IMR-90 (cell line): ENCODE results near the gene CCN5. TPM values are rescaled to one million over a fixed set of nuclear protein-coding genes. Genes with fewer than 3 reads are reported as not detected.

Source experiments
- ATAC-seq: fragments of 200-7000 bp; cut with Tn5 transposase; 2 replicates; pipeline ENCODE4 v1.9.1; 2020; ENCODE audit warnings: low read depth, mild to moderate bottlenecking, moderate library complexity
- BruUV-seq: library from RNA; stranded (reverse); fragments of 400-500 nt; replicated peaks from 2 replicates; lab custom pipeline; 2021; lab: Mats Ljungman, UMichigan
- CTCF ChIA-PET: fragments of 300-600 bp; formaldehyde crosslinking; extraction: SDS; loops from one replicate; lab custom pipeline; 2021; ENCODE audit warnings: antibody characterized with exemption; lab: Yijun Ruan, JAX
- POLR2A ChIA-PET: fragments of 300-600 bp; sonication (Branson Sonifier 250); formaldehyde crosslinking; loops from one replicate; lab custom pipeline; 2022; ENCODE audit warnings: antibody characterized with exemption; ENCODE audit not compliant: unreplicated experiment; lab: Charles Lee
- DNase-seq: peaks from one replicate; pipeline ENCODE4 v3.0.0; 2013
- H2AFZ ChIP-seq: replicated peaks from 2 replicates; pipeline ENCODE3; 2013; ENCODE audit warnings: low read length, mild to moderate bottlenecking; ENCODE audit not compliant: poor library complexity
- H2AK5ac ChIP-seq: 2 replicates; pipeline ENCODE4 v1.6.1; 2013; ENCODE audit warnings: low read depth, low read length, inconsistent platforms
- H2AK9ac ChIP-seq: replicated peaks from 2 replicates; pipeline ENCODE3; 2013; ENCODE audit warnings: mild to moderate bottlenecking, low read depth, low read length, moderate library complexity; ENCODE audit not compliant: poor library complexity
- H2BK120ac ChIP-seq: 2 replicates; pipeline ENCODE4 v1.6.1; 2013; ENCODE audit warnings: low read depth, low read length, inconsistent platforms
- H2BK15ac ChIP-seq: 3 replicates; pipeline ENCODE4 v1.6.1; 2013; ENCODE audit warnings: low read depth, low read length, inconsistent platforms
- H2BK20ac ChIP-seq: 2 replicates; pipeline ENCODE4 v1.6.1; 2013; ENCODE audit warnings: low read depth, mild to moderate bottlenecking, inconsistent platforms, low read length, moderate library complexity
- H2BK5ac ChIP-seq: 2 replicates; pipeline ENCODE4 v1.6.1; 2013; ENCODE audit warnings: mild to moderate bottlenecking, low read depth, low read length, inconsistent platforms; ENCODE audit not compliant: poor library complexity, severe bottlenecking
- H3K14ac ChIP-seq: replicated peaks from 2 replicates; pipeline ENCODE4 v1.6.1; 2013; ENCODE audit warnings: low read depth, low read length, inconsistent platforms
- H3K18ac ChIP-seq: 2 replicates; pipeline ENCODE4 v1.6.1; 2013; ENCODE audit warnings: low read depth, low read length, control low read depth
- H3K23ac ChIP-seq: 2 replicates; pipeline ENCODE4 v1.6.1; 2013; ENCODE audit warnings: low read depth, low read length, inconsistent platforms
- H3K27ac ChIP-seq: 2 replicates; pipeline ENCODE4 v1.5.1; 2013; ENCODE audit warnings: mild to moderate bottlenecking, control low read depth, low read length; ENCODE audit not compliant: insufficient read depth
- H3K27me3 ChIP-seq: 2 replicates; pipeline ENCODE4 v1.6.1; 2013; ENCODE audit warnings: low read length; ENCODE audit not compliant: control insufficient read depth, insufficient read depth
- H3K36me3 ChIP-seq: 2 replicates; pipeline ENCODE4 v1.6.1; 2013; ENCODE audit warnings: low read length, mixed read lengths; ENCODE audit not compliant: control insufficient read depth, insufficient read depth
- H3K4ac ChIP-seq: 2 replicates; pipeline ENCODE4 v1.6.1; 2013; ENCODE audit warnings: low read depth, low read length, inconsistent platforms
- H3K4me1 ChIP-seq: 2 replicates; pipeline ENCODE4 v1.6.1; 2013; ENCODE audit warnings: low read length, mixed read lengths; ENCODE audit not compliant: control insufficient read depth, insufficient read depth
- H3K4me2 ChIP-seq: 2 replicates; pipeline ENCODE4 v1.6.1; 2013; ENCODE audit warnings: low read depth, mild to moderate bottlenecking, control low read depth, low read length, moderate library complexity
- H3K4me3 ChIP-seq: 2 replicates; pipeline ENCODE4 v1.5.1; 2013; ENCODE audit warnings: low read depth, mild to moderate bottlenecking, control low read depth, low read length, moderate library complexity; ENCODE audit not compliant: insufficient read depth
- H3K56ac ChIP-seq: 2 replicates; pipeline ENCODE4 v1.6.1; 2013; ENCODE audit warnings: low read length, inconsistent platforms; ENCODE audit not compliant: insufficient read depth; ENCODE audit errors: extremely low read depth
- H3K79me1 ChIP-seq, 2 experiments: 2 replicates each; pipeline ENCODE4 v1.6.1; 2013; ENCODE audit warnings: low read length in 2 of 2, inconsistent platforms in 1 of 2, low read depth in 1 of 2
- H3K9ac ChIP-seq: 2 replicates; pipeline ENCODE4 v1.6.1; 2013; ENCODE audit warnings: low read depth, low read length, control low read depth
- H3K9me1 ChIP-seq: 2 replicates; pipeline ENCODE4 v1.6.1; 2013; ENCODE audit warnings: low read length, inconsistent platforms; ENCODE audit not compliant: insufficient read depth
- H3K9me3 ChIP-seq: 2 replicates; pipeline ENCODE4 v1.6.1; 2013; ENCODE audit warnings: low read length; ENCODE audit not compliant: control insufficient read depth, insufficient read depth
- H4K20me1 ChIP-seq: 2 replicates; pipeline ENCODE4 v1.6.1; 2013; ENCODE audit warnings: low read length, inconsistent platforms; ENCODE audit not compliant: insufficient read depth
- H4K5ac ChIP-seq: 2 replicates; pipeline ENCODE4 v1.6.1; 2013; ENCODE audit warnings: mild to moderate bottlenecking, low read depth, low read length, control low read depth
- H4K8ac ChIP-seq, 2 experiments: 2 replicates each; pipeline ENCODE4 v1.6.1; 2013; ENCODE audit warnings: low read depth in 2 of 2, low read length in 2 of 2, control low read depth in 1 of 2, inconsistent platforms in 1 of 2
- H4K91ac ChIP-seq: 2 replicates; pipeline ENCODE4 v1.6.1; 2013; ENCODE audit warnings: low read depth, low read length, inconsistent platforms; ENCODE audit not compliant: insufficient read depth
- BHLHE40 ChIP-seq: fragments of 150-350 bp; IDR thresholded peaks from 2 replicates; pipeline ENCODE4 v1.6.1; 2016; ENCODE audit warnings: mild to moderate bottlenecking, low read depth, low read length
- CEBPB ChIP-seq: IDR thresholded peaks from 2 replicates; pipeline ENCODE4 v1.6.1; 2012; ENCODE audit warnings: low read depth, low read length, improper control_type of control experiment
- CHD1 ChIP-seq: IDR thresholded peaks from 2 replicates; pipeline ENCODE4 v1.6.1; 2012; ENCODE audit warnings: low read depth, low read length, improper control_type of control experiment
- CTCF ChIP-seq: conservative IDR thresholded peaks from 2 replicates; pipeline ENCODE4 v1.5.1; 2012; ENCODE audit warnings: mild to moderate bottlenecking, low read depth, low read length, improper control_type of control experiment
- ELK1 ChIP-seq: fragments of 150-350 bp; IDR thresholded peaks from 2 replicates; pipeline ENCODE4 v1.6.1; 2016; ENCODE audit warnings: low read depth, mild to moderate bottlenecking, low read length, moderate library complexity, borderline replicate concordance
- FOS ChIP-seq: fragments of 150-350 bp; IDR thresholded peaks from 2 replicates; pipeline ENCODE4 v1.6.1; 2016; ENCODE audit warnings: low read depth, low read length
- MAFK ChIP-seq: IDR thresholded peaks from 2 replicates; pipeline ENCODE4 v1.6.1; 2012; ENCODE audit warnings: low read depth, low read length, improper control_type of control experiment
- MAZ ChIP-seq: IDR thresholded peaks from 2 replicates; pipeline ENCODE4 v1.6.1; 2012; ENCODE audit warnings: low read depth, mild to moderate bottlenecking, low read length, improper control_type of control experiment, moderate library complexity, borderline replicate concordance
- MXI1 ChIP-seq: IDR thresholded peaks from 2 replicates; pipeline ENCODE4 v1.6.1; 2012; ENCODE audit warnings: low read depth, mild to moderate bottlenecking, low read length, moderate library complexity, borderline replicate concordance
- NFE2L2 ChIP-seq: fragments of 150-350 bp; IDR thresholded peaks from 2 replicates; pipeline ENCODE4 v1.6.1; 2016; ENCODE audit warnings: low read depth, mild to moderate bottlenecking, low read length
- POLR2A ChIP-seq: IDR thresholded peaks from 2 replicates; pipeline ENCODE4 v1.6.1; 2012; ENCODE audit warnings: mild to moderate bottlenecking, low read depth, low read length
- RAD21 ChIP-seq: IDR thresholded peaks from 2 replicates; pipeline ENCODE4 v1.6.1; 2012; ENCODE audit warnings: low read length, improper control_type of control experiment
- RCOR1 ChIP-seq: IDR thresholded peaks from 2 replicates; pipeline ENCODE4 v1.6.1; 2012; ENCODE audit warnings: mild to moderate bottlenecking, low read length, improper control_type of control experiment; ENCODE audit not compliant: insufficient replicate concordance
- RFX5 ChIP-seq: IDR thresholded peaks from 2 replicates; pipeline ENCODE4 v1.8.0; 2012; ENCODE audit warnings: low read depth, mild to moderate bottlenecking, low read length, moderate library complexity
- SMC3 ChIP-seq: fragments of 150-350 bp; IDR thresholded peaks from 2 replicates; pipeline ENCODE4 v1.6.1; 2016; ENCODE audit warnings: low read depth, mild to moderate bottlenecking, antibody characterized with exemption, low read length, moderate library complexity
- USF2 ChIP-seq: fragments of 150-350 bp; IDR thresholded peaks from 2 replicates; pipeline ENCODE4 v1.6.1; 2017; ENCODE audit warnings: mild to moderate bottlenecking, antibody characterized with exemption, low read length, low read depth
- WGBS, 2 experiments: methylation state at CpG; one replicate each; pipeline versions ENCODE4 v1.1.5 to v1.1.7; 2013; ENCODE audit warnings: missing lambda C conversion rate in 2 of 2; ENCODE audit not compliant: insufficient read length in 1 of 2; ENCODE audit errors: extremely low coverage in 2 of 2; 5-methylcytosine and 5-hydroxymethylcytosine counted together
- dilution Hi-C: fragments of 300-500 bp; cut with HindIII; formaldehyde crosslinking; loops from one replicate; pipeline ENCODE4 v1.14.3; 2018; ENCODE audit warnings: low sequenced_read_pairs; ENCODE audit not compliant: unreplicated experiment
- in situ Hi-C: fragments of 300-500 bp; cut with MboI; formaldehyde crosslinking; loops from 3 replicates; pipeline ENCODE4 v1.14.3; 2019; ENCODE audit warnings: low sequenced_read_pairs, inconsistent platforms, mixed read lengths
- intact Hi-C: fragments of 100-400 bp; cut with micrococcal nuclease; formaldehyde crosslinking; loops from 2 replicates; pipeline ENCODE4 v1.10.0; 2022
- polyA plus RNA-seq, 3 experiments: library from polyadenylated mRNA; depleted of rRNA; stranded (reverse); fragments of >200 nt; gene quantifications; 2 replicates each; pipeline ENCODE4 v1.2.3, GENCODE V29; 2012; ENCODE audit warnings: low replicate concordance in 1 of 3
- total RNA-seq: library from RNA; depleted of rRNA; stranded (reverse); fragments of >200 nt; gene quantifications from 2 replicates; pipeline ENCODE4 v1.2.3, GENCODE V29; 2012

Gene CCN5
- total and polyA plus RNA-seq, 2 of the 4 experiments (the other 2 are of a cell fraction), result not detected

- no peaks in the 10 kb centered on the region for H3K36me3 ChIP-seq
- no peak overlapping the region for H3K4ac ChIP-seq
- 88% methylated on average over 5 of the region's 8 CpGs; no CpG with 5 or more reads in 1 of the 2 experiments for WGBS, 2 experiments
- no peak for ATAC-seq
- H4K91ac ChIP-seq, result no peak overlapping the region
- in situ Hi-C loops (no loop called here), dilution Hi-C loops (no loop called here), intact Hi-C loops (no loop called here)
- no peak for TF ChIP-seq MXI1
- TF ChIP-seq ELK1, result no peak
- TF ChIP-seq BHLHE40, result no peak
- no peak for TF ChIP-seq MAFK
- no peak for TF ChIP-seq NFE2L2
- no peak for TF ChIP-seq SMC3
- TF ChIP-seq CHD1, result no peak
- TF ChIP-seq CTCF, result no peak
- TF ChIP-seq CEBPB, result no peak
- TF ChIP-seq MAZ, result no peak
- no peak for TF ChIP-seq RFX5
- TF ChIP-seq FOS, result no peak
- no peak for TF ChIP-seq POLR2A
- no peak for TF ChIP-seq USF2
- no peak for TF ChIP-seq RAD21
- no peak for TF ChIP-seq RCOR1
- H3K23ac ChIP-seq, result no peak overlapping the region
- no peak overlapping the region for H2BK15ac ChIP-seq
- no peaks in the 10 kb centered on the region for H4K20me1 ChIP-seq
- peaks cover 30% of the 10 kb centered on the region for H3K27me3 ChIP-seq
- no peak overlapping the region for H3K18ac ChIP-seq
- DNase-seq, result no peak
- CTCF ChIA-PET, result no interaction called here
- H2AK5ac ChIP-seq, result no peak overlapping the region
- no peak overlapping the region for H3K4me2 ChIP-seq
- H3K9me1 ChIP-seq, result no peaks in the 10 kb centered on the region; the same call in 1 of the 2 replicates
- H2BK20ac ChIP-seq, result no peak overlapping the region
- H3K27ac ChIP-seq, result no peak overlapping the region
- H3K14ac ChIP-seq, result no peak overlapping the region
- no peak overlapping the region for H3K56ac ChIP-seq
- H2BK5ac ChIP-seq, result no peak overlapping the region
- H3K4me1 ChIP-seq, result no peaks in the 10 kb centered on the region
- no peaks in the 10 kb centered on the region for H3K9me3 ChIP-seq
- H2AK9ac ChIP-seq, result no peak overlapping the region
- no peak overlapping the region for H3K4me3 ChIP-seq
- H4K5ac ChIP-seq, result no peak overlapping the region
- POLR2A ChIA-PET, result no interaction called here
- no TSS peak for BruUV-seq
- H2AFZ ChIP-seq, result peak overlapping the region; percentile 5
- no peak overlapping the region for H3K9ac ChIP-seq
- no peak overlapping the region for H2BK120ac ChIP-seq
- no peaks in the 10 kb centered on the region for H3K79me1 ChIP-seq
- H4K8ac ChIP-seq, result no peak overlapping the region
These were observed 56.0 kb downstream of the CCN5 start for GRCh38 chr20:44771172-44771535.
